Esophagus (tissue), 2 donors: ENCODE results near the gene L3MBTL1. TPM values are rescaled to one million over a fixed set of nuclear protein-coding genes. Genes with fewer than 3 reads are reported as not detected.

Source experiments
- H3K27ac ChIP-seq, 2 donors: one replicate each; pipeline ENCODE4 v1.5.1; 2013; ENCODE audit warnings: low read depth in 2 of 2, mild to moderate bottlenecking in 2 of 2, inconsistent platforms in 1 of 2, low read length in 1 of 2, moderate library complexity in 1 of 2
- H3K27me3 ChIP-seq, 2 donors: one replicate each; pipeline ENCODE4 v1.6.1; 2013; ENCODE audit warnings: low read length in 2 of 2, control low read depth in 1 of 2, mild to moderate bottlenecking in 1 of 2; ENCODE audit not compliant: insufficient read depth in 2 of 2, control insufficient read depth in 1 of 2
- H3K36me3 ChIP-seq, 2 donors: one replicate each; pipeline ENCODE4 v1.6.1; 2013; ENCODE audit warnings: low read length in 1 of 2; ENCODE audit not compliant: control insufficient read depth in 2 of 2, insufficient read depth in 2 of 2
- H3K4me1 ChIP-seq, 2 donors: one replicate each; pipeline ENCODE4 v1.6.1; 2013; ENCODE audit warnings: low read length in 1 of 2; ENCODE audit not compliant: control insufficient read depth in 2 of 2, insufficient read depth in 2 of 2
- H3K4me3 ChIP-seq, 2 donors: one replicate each; pipeline ENCODE4 v1.5.1; 2013; ENCODE audit warnings: low read length in 2 of 2, mild to moderate bottlenecking in 2 of 2, low read depth in 1 of 2, moderate library complexity in 1 of 2
- H3K9me3 ChIP-seq, 2 donors: one replicate each; pipeline ENCODE4 v1.6.1; 2013; ENCODE audit warnings: mild to moderate bottlenecking in 2 of 2, low read depth in 1 of 2, low read length in 1 of 2, moderate library complexity in 1 of 2; ENCODE audit not compliant: control insufficient read depth in 2 of 2, insufficient read depth in 1 of 2
- WGBS, 2 donors: extraction: QIAGEN DNeasy Blood & Tissue Kit; methylation state at CpG; one replicate each; pipeline ENCODE4 v1.1.7; 2013; 5-methylcytosine and 5-hydroxymethylcytosine counted together
- polyA plus RNA-seq, 2 donors: library from polyadenylated mRNA; stranded (reverse); fragments of 200-250 nt; gene quantifications; one replicate each; pipeline ENCODE4 v1.2.3, GENCODE V29; 2013
- donor health status: healthy with polysubstance abuse.
- donor health status: Bipolar disorder and iron deficiency.

The L3MBTL1 gene
- polyA plus RNA-seq, 2 donors = 2.8 to 10.3 TPM

DNA sequence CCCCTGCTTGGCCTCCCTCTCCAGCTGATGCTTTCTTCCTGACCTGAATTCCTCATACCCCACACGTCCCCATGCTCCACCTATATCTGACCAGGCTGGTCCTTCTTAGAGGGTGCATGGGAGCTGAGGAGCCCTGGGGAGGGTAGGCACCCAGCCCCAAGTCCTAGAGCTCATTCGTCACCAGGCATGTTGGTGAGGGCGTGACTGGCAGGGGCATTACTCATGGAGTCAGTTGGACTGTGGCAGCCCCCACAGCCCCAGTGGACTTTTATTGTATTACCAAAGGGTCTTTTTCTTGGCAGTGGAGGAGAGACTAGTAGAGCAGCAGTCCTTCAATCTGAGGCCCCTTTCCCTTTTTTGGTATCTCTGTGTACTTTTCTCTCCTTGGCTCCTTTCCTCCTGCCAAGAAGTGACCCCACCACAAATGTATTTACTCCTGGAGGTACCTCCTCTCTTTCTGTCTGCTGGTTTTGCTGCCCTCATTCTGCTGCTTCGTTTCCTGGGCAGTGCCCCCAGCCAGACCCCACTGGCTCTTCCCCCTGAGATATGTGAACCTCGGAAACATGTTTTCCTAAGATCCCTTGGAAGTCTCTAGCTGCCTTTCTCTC, 40.9 kb downstream of the L3MBTL1 start:
- Histone ChIP-seq H3K27me3 (no peaks in the 10 kb centered on the region), H3K9me3 (peaks cover 0 to 3% of the 10 kb centered on the region in 2 donors), H3K36me3 (peaks cover 2 to 3% of the 10 kb centered on the region in 2 donors), H3K4me1 (no peaks in the 10 kb centered on the region), H3K4me3 (no peak overlapping the region), H3K27ac (no peak overlapping the region)
- WGBS, 2 donors = 70 to 72% methylated on average over 5 of the region's 5 CpGs

DNA sequence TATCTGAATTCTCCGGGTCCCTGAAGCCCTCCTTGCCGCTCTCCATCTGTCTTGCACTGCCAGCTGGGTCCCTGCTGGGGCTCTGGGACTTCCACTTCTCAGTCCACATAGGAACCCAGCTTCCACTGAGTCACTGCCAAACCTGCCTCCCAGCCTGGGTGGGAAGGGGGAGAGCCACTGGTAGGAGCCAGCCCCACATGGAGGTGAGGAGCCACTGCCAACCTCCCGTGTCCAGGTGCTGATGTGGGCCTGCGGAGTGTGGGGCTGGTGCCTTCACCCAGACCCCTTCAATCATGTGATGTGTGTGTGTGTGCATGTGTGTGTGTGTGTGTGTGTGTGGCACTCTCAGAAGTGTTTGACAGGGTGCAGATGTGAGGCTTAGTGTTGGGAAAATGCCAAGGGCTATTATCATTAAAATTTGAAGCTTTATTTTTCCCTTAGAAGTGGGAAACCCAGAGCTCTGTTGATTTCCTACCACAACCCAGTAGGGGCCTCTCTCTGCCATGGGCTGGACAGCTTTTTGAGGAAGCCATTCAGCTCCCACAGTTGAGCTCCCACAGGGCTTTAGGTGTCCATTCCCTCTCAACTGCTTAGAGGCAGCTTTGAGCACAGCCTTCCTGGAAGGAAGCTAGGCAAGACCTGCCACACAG, 42.0 kb downstream of the L3MBTL1 start:
- WGBS, 2 donors = 87 to 92% methylated on average over 4 of the region's 4 CpGs
- Histone ChIP-seq H3K4me3 (no peak overlapping the region), H3K9me3 (peaks cover 0 to 3% of the 10 kb centered on the region in 2 donors), H3K36me3 (peaks cover 0 to 2% of the 10 kb centered on the region in 2 donors), H3K27me3 (no peaks in the 10 kb centered on the region), H3K4me1 (no peaks in the 10 kb centered on the region), H3K27ac (no peak overlapping the region)

DNA sequence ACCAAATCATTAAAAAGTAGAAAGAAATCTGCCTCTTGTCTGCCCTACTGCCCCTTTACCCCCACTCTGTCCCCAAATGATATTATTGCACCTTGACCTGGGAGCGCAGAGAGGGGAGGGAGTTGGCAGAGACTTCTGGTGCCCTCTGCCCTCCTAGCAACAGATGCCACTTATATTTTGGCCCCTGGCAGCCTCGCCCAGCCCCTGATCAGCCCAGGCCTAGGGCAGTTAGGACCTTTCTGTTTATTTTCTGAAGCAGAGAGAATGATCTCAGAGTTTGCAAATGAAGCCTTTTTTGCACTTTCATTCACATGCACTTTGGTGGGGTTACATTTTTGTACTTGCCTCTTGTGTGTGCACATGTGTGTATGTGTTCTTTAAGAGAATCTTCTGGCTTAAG, 43.0 kb downstream of the L3MBTL1 start:
- no peak overlapping the region for H3K27ac ChIP-seq
- no peaks in the 10 kb centered on the region for H3K27me3 ChIP-seq
- WGBS, 2 donors = 75 to 94% methylated on average over 2 of the region's 2 CpGs
- H3K4me1 ChIP-seq = no peaks in the 10 kb centered on the region
- H3K4me3 ChIP-seq = no peak overlapping the region
- peaks cover 0 to 2% of the 10 kb centered on the region in 2 donors for H3K36me3 ChIP-seq
- H3K9me3 ChIP-seq = peaks cover 0 to 3% of the 10 kb centered on the region in 2 donors

- Histone ChIP-seq H3K36me3 (no peaks in the 10 kb centered on the region), H3K27me3 (no peaks in the 10 kb centered on the region), H3K4me1 (no peaks in the 10 kb centered on the region), H3K27ac (no peak overlapping the region), H3K4me3 (no peak overlapping the region), H3K9me3 (no peaks in the 10 kb centered on the region)
- 81 to 82% methylated on average over 3 of the region's 3 CpGs for WGBS, 2 donors
These were observed 46.9 kb downstream of the L3MBTL1 start for GRCh38 chr20:43554369-43554768.

GRCh38 chr20:43558412-43559146, 51.1 kb downstream of the L3MBTL1 start, which contains the start of gene SGK2:
Gene SGK2 (plus strand): TSS chr20:43559027. CDS start chr20:43566496, 7,469 bp downstream.
- WGBS, 2 donors = 58 to 77% methylated on average over 12 of the region's 12 CpGs
- Histone ChIP-seq H3K9me3 (no peaks in the 10 kb centered on the region), H3K4me1 (no peaks in the 10 kb centered on the region), H3K27me3 (no peaks in the 10 kb centered on the region), H3K36me3 (no peaks in the 10 kb centered on the region), H3K27ac (no peak within 1 kb of the TSS), H3K4me3 (no peak within 1 kb of the TSS)

- 56 to 76% methylated on average over 8 of the region's 8 CpGs for WGBS, 2 donors
- no peaks in the 10 kb centered on the region for H3K9me3 ChIP-seq
- H3K27ac ChIP-seq = no peak overlapping the region
- no peaks in the 10 kb centered on the region for H3K4me1 ChIP-seq
- H3K4me3 ChIP-seq = no peak overlapping the region
- no peaks in the 10 kb centered on the region for H3K27me3 ChIP-seq
- H3K36me3 ChIP-seq = no peaks in the 10 kb centered on the region
These were observed 51.9 kb downstream of the L3MBTL1 start for GRCh38 chr20:43559147-43559987.

- Histone ChIP-seq H3K36me3 (no peaks in the 10 kb centered on the region), H3K27ac (no peak overlapping the region), H3K27me3 (no peaks in the 10 kb centered on the region), H3K4me3 (no peak overlapping the region), H3K4me1 (no peaks in the 10 kb centered on the region), H3K9me3 (no peaks in the 10 kb centered on the region)
- 80 to 88% methylated on average over 3 of the region's 3 CpGs for WGBS, 2 donors
These were observed 53.5 kb downstream of the L3MBTL1 start for GRCh38 chr20:43560974-43561373.

- H3K9me3 ChIP-seq = no peaks in the 10 kb centered on the region
- no peak overlapping the region for H3K27ac ChIP-seq
- WGBS, 2 donors = 58 to 63% methylated on average over 3 of the region's 3 CpGs
- no peaks in the 10 kb centered on the region for H3K4me1 ChIP-seq
- no peaks in the 10 kb centered on the region for H3K27me3 ChIP-seq
- H3K36me3 ChIP-seq = no peaks in the 10 kb centered on the region
- H3K4me3 ChIP-seq = no peak overlapping the region
These were observed 55.9 kb downstream of the L3MBTL1 start for GRCh38 chr20:43563429-43563828.

DNA sequence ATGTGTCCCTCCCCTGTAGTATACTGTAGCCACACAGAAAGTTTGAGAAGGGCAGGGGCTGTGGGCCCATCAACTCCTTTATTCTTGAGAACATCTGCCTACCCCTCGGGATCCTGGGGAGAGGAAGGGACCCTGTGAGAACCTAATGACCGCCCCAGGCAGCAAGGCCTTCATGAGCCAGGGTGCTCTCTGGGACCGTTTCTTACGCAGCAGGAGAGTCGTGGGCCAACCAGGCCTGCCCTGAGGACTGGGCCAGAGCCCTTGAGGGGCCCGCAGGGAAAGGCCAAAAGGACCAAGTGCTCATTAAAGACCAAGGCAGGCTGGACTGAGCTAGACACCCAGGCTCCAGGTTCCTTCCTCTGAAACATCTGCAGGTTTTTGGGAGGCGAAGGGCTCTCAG, 56.5 kb downstream of the L3MBTL1 start:
- Histone ChIP-seq H3K27ac (no peak overlapping the region), H3K27me3 (no peaks in the 10 kb centered on the region), H3K4me3 (no peak overlapping the region), H3K4me1 (no peaks in the 10 kb centered on the region), H3K36me3 (no peaks in the 10 kb centered on the region), H3K9me3 (no peaks in the 10 kb centered on the region)
- WGBS, 2 donors = 94 to 96% methylated on average over 7 of the region's 7 CpGs
